Measurements from ENCODE around the gene TNFRSF13B. TPM values are rescaled to one million over a fixed set of nuclear protein-coding genes. Genes with fewer than 3 reads are reported as not detected.

TNFRSF13B gene
- total and polyA plus RNA-seq, 2 experiments from 2014 or later, result 0.24 TPM; not detected in 1

DNA sequence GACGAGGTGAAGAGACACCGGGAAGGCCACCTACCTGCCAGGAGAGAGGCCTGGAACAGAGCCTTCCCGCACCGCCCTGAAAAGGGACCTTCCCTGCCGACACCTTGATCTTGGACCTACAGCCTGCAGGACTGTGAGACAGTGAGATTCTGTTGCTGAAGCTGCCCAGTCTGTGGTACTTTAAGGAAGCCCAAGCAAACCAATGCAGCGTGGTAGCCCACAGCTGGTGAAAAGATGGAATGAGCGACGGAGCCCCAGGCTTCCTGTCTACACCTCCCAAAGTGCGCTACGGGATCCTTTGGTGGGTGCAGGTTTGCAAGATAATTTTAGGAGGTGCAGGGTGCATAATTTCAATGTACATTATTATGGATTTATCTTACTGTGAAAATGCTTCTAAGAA lies 33.9 kb downstream of the TNFRSF13B start:
- no peaks in the 10 kb centered on the region for H3K27me3 ChIP-seq (ENCODE audit: insufficient read depth)
- DNase-seq (ENCODE audit: low spot score) (no peak), ATAC-seq (no peak)
- H2AFZ ChIP-seq, result no peak overlapping the region
- Mint-ChIP-seq H3K36me3 (ENCODE audit: low read depth) (no peaks in the 10 kb centered on the region; the same call in 2 of the 3 replicates), H3K4me3 (no peak overlapping the region), H3K27ac (no peak overlapping the region), H3K9me3 (no peaks in the 10 kb centered on the region), H3K27me3 (ENCODE audit: insufficient read depth, low read depth, poor library complexity) (peaks cover 17% of the 10 kb centered on the region), H3K4me1 (peaks cover 20% of the 10 kb centered on the region)
- H3K4me2 ChIP-seq, result no peak overlapping the region
- H3K9me2 ChIP-seq (ENCODE audit: insufficient read depth), result no peaks in the 10 kb centered on the region
- H3F3A ChIP-seq (replicated peaks; ENCODE audit: low read depth), result no peaks in the 10 kb centered on the region
- peaks cover 4% of the 10 kb centered on the region; the same call in 1 of the 2 replicates for H3K4me1 ChIP-seq (ENCODE audit: insufficient read depth)
- no peaks in the 10 kb centered on the region for H3K36me3 ChIP-seq (ENCODE audit: insufficient read depth)
- TF ChIP-seq, protein P1, sequence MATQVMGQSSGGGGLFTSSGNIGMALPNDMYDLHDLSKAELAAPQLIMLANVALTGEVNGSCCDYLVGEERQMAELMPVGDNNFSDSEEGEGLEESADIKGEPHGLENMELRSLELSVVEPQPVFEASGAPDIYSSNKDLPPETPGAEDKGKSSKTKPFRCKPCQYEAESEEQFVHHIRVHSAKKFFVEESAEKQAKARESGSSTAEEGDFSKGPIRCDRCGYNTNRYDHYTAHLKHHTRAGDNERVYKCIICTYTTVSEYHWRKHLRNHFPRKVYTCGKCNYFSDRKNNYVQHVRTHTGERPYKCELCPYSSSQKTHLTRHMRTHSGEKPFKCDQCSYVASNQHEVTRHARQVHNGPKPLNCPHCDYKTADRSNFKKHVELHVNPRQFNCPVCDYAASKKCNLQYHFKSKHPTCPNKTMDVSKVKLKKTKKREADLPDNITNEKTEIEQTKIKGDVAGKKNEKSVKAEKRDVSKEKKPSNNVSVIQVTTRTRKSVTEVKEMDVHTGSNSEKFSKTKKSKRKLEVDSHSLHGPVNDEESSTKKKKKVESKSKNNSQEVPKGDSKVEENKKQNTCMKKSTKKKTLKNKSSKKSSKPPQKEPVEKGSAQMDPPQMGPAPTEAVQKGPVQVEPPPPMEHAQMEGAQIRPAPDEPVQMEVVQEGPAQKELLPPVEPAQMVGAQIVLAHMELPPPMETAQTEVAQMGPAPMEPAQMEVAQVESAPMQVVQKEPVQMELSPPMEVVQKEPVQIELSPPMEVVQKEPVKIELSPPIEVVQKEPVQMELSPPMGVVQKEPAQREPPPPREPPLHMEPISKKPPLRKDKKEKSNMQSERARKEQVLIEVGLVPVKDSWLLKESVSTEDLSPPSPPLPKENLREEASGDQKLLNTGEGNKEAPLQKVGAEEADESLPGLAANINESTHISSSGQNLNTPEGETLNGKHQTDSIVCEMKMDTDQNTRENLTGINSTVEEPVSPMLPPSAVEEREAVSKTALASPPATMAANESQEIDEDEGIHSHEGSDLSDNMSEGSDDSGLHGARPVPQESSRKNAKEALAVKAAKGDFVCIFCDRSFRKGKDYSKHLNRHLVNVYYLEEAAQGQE (IDR thresholded peaks at IDR 0.05; ENCODE audit: unreplicated experiment), result no peak
- TF ChIP-seq NANOG (IDR thresholded peaks at IDR 0.05; ENCODE audit: borderline replicate concordance) (no peak), POLR2AphosphoS5 (IDR thresholded peaks at IDR 0.05; ENCODE audit: low read depth) (no peak), CREB1 (CRISPR knock-in tag; IDR thresholded peaks at IDR 0.05; ENCODE audit: low read depth) (no peak), ZNF331 (CRISPR knock-in tag; IDR thresholded peaks at IDR 0.05; ENCODE audit: low read depth) (no peak), ZNF114 (CRISPR knock-in tag; IDR thresholded peaks at IDR 0.05) (no peak), STAT1 (IDR thresholded peaks at IDR 0.05; ENCODE audit: unreplicated experiment) (no peak), EZH2 (IDR thresholded peaks at IDR 0.05; ENCODE audit: low read depth, unreplicated experiment) (no peak), EZH2phosphoT487 (IDR thresholded peaks at IDR 0.05; ENCODE audit: unreplicated experiment) (no peak), JUNB (IDR thresholded peaks at IDR 0.05; ENCODE audit: unreplicated experiment) (no peak)
- TF ChIP-seq, protein P2, sequence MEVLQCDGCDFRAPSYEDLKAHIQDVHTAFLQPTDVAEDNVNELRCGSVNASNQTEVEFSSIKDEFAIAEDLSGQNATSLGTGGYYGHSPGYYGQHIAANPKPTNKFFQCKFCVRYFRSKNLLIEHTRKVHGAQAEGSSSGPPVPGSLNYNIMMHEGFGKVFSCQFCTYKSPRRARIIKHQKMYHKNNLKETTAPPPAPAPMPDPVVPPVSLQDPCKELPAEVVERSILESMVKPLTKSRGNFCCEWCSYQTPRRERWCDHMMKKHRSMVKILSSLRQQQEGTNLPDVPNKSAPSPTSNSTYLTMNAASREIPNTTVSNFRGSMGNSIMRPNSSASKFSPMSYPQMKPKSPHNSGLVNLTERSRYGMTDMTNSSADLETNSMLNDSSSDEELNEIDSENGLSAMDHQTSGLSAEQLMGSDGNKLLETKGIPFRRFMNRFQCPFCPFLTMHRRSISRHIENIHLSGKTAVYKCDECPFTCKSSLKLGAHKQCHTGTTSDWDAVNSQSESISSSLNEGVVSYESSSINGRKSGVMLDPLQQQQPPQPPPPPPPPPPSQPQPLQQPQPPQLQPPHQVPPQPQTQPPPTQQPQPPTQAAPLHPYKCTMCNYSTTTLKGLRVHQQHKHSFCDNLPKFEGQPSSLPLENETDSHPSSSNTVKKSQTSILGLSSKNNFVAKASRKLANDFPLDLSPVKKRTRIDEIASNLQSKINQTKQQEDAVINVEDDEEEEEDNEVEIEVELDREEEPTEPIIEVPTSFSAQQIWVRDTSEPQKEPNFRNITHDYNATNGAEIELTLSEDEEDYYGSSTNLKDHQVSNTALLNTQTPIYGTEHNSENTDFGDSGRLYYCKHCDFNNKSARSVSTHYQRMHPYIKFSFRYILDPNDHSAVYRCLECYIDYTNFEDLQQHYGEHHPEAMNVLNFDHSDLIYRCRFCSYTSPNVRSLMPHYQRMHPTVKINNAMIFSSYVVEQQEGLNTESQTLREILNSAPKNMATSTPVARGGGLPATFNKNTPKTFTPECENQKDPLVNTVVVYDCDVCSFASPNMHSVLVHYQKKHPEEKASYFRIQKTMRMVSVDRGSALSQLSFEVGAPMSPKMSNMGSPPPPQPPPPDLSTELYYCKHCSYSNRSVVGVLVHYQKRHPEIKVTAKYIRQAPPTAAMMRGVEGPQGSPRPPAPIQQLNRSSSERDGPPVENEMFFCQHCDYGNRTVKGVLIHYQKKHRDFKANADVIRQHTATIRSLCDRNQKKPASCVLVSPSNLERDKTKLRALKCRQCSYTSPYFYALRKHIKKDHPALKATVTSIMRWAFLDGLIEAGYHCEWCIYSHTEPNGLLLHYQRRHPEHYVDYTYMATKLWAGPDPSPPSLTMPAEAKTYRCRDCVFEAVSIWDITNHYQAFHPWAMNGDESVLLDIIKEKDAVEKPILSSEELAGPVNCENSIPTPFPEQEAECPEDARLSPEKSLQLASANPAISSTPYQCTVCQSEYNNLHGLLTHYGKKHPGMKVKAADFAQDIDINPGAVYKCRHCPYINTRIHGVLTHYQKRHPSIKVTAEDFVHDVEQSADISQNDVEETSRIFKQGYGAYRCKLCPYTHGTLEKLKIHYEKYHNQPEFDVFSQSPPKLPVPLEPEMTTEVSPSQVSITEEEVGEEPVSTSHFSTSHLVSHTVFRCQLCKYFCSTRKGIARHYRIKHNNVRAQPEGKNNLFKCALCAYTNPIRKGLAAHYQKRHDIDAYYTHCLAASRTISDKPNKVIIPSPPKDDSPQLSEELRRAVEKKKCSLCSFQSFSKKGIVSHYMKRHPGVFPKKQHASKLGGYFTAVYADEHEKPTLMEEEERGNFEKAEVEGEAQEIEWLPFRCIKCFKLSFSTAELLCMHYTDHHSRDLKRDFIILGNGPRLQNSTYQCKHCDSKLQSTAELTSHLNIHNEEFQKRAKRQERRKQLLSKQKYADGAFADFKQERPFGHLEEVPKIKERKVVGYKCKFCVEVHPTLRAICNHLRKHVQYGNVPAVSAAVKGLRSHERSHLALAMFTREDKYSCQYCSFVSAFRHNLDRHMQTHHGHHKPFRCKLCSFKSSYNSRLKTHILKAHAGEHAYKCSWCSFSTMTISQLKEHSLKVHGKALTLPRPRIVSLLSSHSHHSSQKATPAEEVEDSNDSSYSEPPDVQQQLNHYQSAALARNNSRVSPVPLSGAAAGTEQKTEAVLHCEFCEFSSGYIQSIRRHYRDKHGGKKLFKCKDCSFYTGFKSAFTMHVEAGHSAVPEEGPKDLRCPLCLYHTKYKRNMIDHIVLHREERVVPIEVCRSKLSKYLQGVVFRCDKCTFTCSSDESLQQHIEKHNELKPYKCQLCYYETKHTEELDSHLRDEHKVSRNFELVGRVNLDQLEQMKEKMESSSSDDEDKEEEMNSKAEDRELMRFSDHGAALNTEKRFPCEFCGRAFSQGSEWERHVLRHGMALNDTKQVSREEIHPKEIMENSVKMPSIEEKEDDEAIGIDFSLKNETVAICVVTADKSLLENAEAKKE (CRISPR knock-in tag; IDR thresholded peaks at IDR 0.05), result no peak
- TF ChIP-seq, protein P3, sequence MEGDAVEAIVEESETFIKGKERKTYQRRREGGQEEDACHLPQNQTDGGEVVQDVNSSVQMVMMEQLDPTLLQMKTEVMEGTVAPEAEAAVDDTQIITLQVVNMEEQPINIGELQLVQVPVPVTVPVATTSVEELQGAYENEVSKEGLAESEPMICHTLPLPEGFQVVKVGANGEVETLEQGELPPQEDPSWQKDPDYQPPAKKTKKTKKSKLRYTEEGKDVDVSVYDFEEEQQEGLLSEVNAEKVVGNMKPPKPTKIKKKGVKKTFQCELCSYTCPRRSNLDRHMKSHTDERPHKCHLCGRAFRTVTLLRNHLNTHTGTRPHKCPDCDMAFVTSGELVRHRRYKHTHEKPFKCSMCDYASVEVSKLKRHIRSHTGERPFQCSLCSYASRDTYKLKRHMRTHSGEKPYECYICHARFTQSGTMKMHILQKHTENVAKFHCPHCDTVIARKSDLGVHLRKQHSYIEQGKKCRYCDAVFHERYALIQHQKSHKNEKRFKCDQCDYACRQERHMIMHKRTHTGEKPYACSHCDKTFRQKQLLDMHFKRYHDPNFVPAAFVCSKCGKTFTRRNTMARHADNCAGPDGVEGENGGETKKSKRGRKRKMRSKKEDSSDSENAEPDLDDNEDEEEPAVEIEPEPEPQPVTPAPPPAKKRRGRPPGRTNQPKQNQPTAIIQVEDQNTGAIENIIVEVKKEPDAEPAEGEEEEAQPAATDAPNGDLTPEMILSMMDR (conservative IDR thresholded peaks at IDR 0.05; ENCODE audit: low read depth in 2 of 2), result no peak
- TF ChIP-seq, protein P4, sequence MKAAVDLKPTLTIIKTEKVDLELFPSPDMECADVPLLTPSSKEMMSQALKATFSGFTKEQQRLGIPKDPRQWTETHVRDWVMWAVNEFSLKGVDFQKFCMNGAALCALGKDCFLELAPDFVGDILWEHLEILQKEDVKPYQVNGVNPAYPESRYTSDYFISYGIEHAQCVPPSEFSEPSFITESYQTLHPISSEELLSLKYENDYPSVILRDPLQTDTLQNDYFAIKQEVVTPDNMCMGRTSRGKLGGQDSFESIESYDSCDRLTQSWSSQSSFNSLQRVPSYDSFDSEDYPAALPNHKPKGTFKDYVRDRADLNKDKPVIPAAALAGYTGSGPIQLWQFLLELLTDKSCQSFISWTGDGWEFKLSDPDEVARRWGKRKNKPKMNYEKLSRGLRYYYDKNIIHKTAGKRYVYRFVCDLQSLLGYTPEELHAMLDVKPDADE (IDR thresholded peaks at IDR 0.05), result no peak
- H3K4me3 ChIP-seq, result no peak overlapping the region
- H4K20me1 ChIP-seq (replicated peaks; ENCODE audit: insufficient read depth), result no peaks in the 10 kb centered on the region
- H3K79me2 ChIP-seq (replicated peaks; ENCODE audit: insufficient read depth), result no peaks in the 10 kb centered on the region
- no peak overlapping the region for H3K27ac ChIP-seq (ENCODE audit: low read depth)
